Measurements from ENCODE around the gene SLC25A21.
"Not testable (repeated sequence)": the region's sequence is repeated elsewhere in the genome, so short reads cannot be mapped to it uniquely, and the experiment has no call there.

Gene SLC25A21

DNA sequence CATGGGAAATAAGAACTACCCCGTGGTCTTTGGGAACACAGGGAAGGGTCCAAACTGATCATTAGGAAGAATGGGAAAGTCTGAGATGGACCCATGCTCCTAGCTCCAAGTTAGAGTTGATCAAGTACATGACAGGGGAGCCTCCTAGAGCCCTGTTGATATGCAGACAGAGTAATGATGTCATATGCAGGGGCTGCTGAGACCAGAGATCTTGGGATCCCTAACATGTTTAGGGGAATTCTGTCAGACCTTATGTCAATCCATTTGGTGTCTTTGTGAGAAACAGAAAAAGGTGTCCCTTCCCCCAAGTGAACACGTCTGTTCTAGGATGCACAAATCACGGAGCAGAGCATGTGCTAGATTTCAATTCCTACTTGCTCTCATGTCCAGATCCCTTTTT is 6.6 kb downstream of the SLC25A21 start:
- no peaks in the 10 kb centered on the region for H3K27me3 ChIP-seq (ENCODE audit: control insufficient read depth, low read length)
- no peak overlapping the region for H3K4me2 ChIP-seq (ENCODE audit: low read length)
- no peak overlapping the region for H3K27ac ChIP-seq (ENCODE audit: low read depth, low read length)
- H3K79me2 ChIP-seq (ENCODE audit: control insufficient read depth, low read length), result no peaks in the 10 kb centered on the region
- TF ChIP-seq, protein P1, sequence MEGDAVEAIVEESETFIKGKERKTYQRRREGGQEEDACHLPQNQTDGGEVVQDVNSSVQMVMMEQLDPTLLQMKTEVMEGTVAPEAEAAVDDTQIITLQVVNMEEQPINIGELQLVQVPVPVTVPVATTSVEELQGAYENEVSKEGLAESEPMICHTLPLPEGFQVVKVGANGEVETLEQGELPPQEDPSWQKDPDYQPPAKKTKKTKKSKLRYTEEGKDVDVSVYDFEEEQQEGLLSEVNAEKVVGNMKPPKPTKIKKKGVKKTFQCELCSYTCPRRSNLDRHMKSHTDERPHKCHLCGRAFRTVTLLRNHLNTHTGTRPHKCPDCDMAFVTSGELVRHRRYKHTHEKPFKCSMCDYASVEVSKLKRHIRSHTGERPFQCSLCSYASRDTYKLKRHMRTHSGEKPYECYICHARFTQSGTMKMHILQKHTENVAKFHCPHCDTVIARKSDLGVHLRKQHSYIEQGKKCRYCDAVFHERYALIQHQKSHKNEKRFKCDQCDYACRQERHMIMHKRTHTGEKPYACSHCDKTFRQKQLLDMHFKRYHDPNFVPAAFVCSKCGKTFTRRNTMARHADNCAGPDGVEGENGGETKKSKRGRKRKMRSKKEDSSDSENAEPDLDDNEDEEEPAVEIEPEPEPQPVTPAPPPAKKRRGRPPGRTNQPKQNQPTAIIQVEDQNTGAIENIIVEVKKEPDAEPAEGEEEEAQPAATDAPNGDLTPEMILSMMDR (IDR thresholded peaks at IDR 0.05; ENCODE audit: low read depth, low read length, poor library complexity, severe bottlenecking), result no peak
- TF ChIP-seq EZH2phosphoT487 (IDR thresholded peaks at IDR 0.05; ENCODE audit: borderline replicate concordance, low read length), result no peak
- no peaks in the 10 kb centered on the region for H3F3A ChIP-seq (ENCODE audit: control insufficient read depth, insufficient read depth)
- no peaks in the 10 kb centered on the region for H3K36me3 ChIP-seq (ENCODE audit: control insufficient read depth, low read length)
- no peak overlapping the region for H3K4me3 ChIP-seq (ENCODE audit: low read length)
- no peaks in the 10 kb centered on the region for H3K4me1 ChIP-seq (ENCODE audit: control insufficient read depth, low read length)
- H4K20me1 ChIP-seq (ENCODE audit: control insufficient read depth, insufficient read depth, low read depth, low read length), result no peaks in the 10 kb centered on the region
- H3K9me3 ChIP-seq (ENCODE audit: control insufficient read depth, insufficient read depth, low read length), result no peaks in the 10 kb centered on the region
- H3K9me2 ChIP-seq (replicated peaks; ENCODE audit: control insufficient read depth, low read length), result no peaks in the 10 kb centered on the region

DNA sequence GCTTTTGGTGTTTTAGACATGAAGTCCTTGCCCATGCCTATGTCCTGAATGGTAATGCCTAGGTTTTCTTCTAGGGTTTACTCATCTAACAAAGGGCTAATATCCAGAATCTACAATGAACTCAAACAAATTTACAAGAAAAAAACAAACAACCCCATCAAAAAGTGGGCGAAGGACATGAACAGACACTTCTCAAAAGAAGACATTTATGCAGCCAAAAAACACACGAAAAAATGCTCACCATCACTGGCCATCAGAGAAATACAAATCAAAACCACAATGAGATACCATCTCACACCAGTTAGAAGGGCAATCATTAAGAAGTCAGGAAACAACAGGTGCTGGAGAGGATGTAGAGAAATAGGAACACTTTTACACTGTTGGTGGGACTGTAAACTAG is 10.1 kb downstream of the SLC25A21 start:
- H3K79me2 ChIP-seq (ENCODE audit: control insufficient read depth, low read length), result not testable (repeated sequence)

DNA sequence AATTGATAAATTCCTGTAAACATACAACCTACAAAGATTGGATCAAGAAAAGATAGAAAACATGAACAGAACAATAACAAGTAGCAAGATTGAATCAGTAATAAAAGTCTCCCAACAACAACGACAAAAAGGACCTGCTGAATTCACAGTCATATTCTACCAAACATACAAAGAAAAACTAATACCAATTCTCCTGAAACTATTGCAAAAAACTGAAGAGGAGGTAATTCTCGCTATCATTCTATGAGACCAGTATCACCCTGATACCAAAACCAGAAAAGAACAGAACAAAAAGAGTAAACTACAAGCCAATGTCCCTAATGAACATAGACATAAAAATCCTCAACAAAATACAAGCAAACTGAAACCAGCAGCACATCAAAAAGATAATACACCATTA is 14.4 kb downstream of the SLC25A21 start:
- Histone ChIP-seq H3K27me3 (ENCODE audit: control insufficient read depth, low read length) (no peaks in the 10 kb centered on the region), H3K36me3 (ENCODE audit: control insufficient read depth, low read length) (no peaks in the 10 kb centered on the region), H3F3A (ENCODE audit: control insufficient read depth, insufficient read depth) (no peaks in the 10 kb centered on the region), H3K79me2 (ENCODE audit: control insufficient read depth, low read length) (no peaks in the 10 kb centered on the region), H3K9me2 (replicated peaks; ENCODE audit: control insufficient read depth, low read length) (no peaks in the 10 kb centered on the region; the same call in 1 of the 2 replicates), H4K20me1 (ENCODE audit: control insufficient read depth, insufficient read depth, low read depth, low read length) (no peaks in the 10 kb centered on the region), H3K4me2 (ENCODE audit: low read length) (no peak overlapping the region), H3K27ac (ENCODE audit: low read depth, low read length) (no peak overlapping the region), H3K9me3 (ENCODE audit: control insufficient read depth, insufficient read depth, low read length) (no peaks in the 10 kb centered on the region), H3K4me3 (ENCODE audit: low read length) (no peak overlapping the region), H3K4me1 (ENCODE audit: control insufficient read depth, low read length) (no peaks in the 10 kb centered on the region)
- TF ChIP-seq EZH2phosphoT487 (IDR thresholded peaks at IDR 0.05; ENCODE audit: borderline replicate concordance, low read length), result no peak
- TF ChIP-seq, protein P1 (IDR thresholded peaks at IDR 0.05; ENCODE audit: low read depth, low read length, poor library complexity, severe bottlenecking), result no peak

More for the DNA sequence above, 10.1 kb downstream of the SLC25A21 start:
- H3F3A ChIP-seq (ENCODE audit: control insufficient read depth, insufficient read depth); H3K36me3 ChIP-seq (ENCODE audit: control insufficient read depth, low read length); H3K4me2 ChIP-seq (ENCODE audit: low read length); H3K4me1 ChIP-seq (ENCODE audit: control insufficient read depth, low read length); H4K20me1 ChIP-seq (ENCODE audit: control insufficient read depth, insufficient read depth, low read depth, low read length); H3K27me3 ChIP-seq (ENCODE audit: control insufficient read depth, low read length); H3K4me3 ChIP-seq (ENCODE audit: low read length); H3K27ac ChIP-seq (ENCODE audit: low read depth, low read length); H3K9me3 ChIP-seq (ENCODE audit: control insufficient read depth, insufficient read depth, low read length); H3K9me2 ChIP-seq (replicated peaks; ENCODE audit: control insufficient read depth, low read length): not testable (repeated sequence)

DNA sequence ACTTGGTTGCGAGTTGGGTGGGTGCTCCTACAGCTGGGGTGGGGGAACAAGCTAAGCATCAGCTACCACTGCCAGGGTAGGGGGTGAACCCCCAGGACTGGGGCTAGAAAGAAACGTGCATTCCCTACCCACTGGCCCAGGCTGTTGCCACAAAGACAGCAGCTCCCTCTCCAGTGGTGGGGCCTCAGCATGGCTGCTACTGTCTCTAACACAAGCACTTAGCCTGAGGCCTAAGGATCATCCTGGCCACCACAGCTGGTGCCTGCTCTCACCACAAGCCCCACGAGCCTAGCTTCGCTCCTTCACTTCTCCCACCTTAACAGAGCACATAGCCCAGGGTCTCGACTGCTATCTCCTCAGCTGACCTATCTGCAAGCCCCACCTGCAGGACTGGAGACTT is 18.9 kb downstream of the SLC25A21 start:
- H3K4me2 ChIP-seq (ENCODE audit: low read length), result no peak overlapping the region
- H3K27me3 ChIP-seq (ENCODE audit: control insufficient read depth, low read length), result no peaks in the 10 kb centered on the region
- no peak overlapping the region for H3K4me3 ChIP-seq (ENCODE audit: low read length)
- no peak for TF ChIP-seq EZH2phosphoT487 (IDR thresholded peaks at IDR 0.05; ENCODE audit: borderline replicate concordance, low read length)
- TF ChIP-seq, protein P1 (IDR thresholded peaks at IDR 0.05; ENCODE audit: low read depth, low read length, poor library complexity, severe bottlenecking), result no peak
- no peaks in the 10 kb centered on the region for H4K20me1 ChIP-seq (ENCODE audit: control insufficient read depth, insufficient read depth, low read depth, low read length)
- no peaks in the 10 kb centered on the region for H3K79me2 ChIP-seq (ENCODE audit: control insufficient read depth, low read length)
- H3K36me3 ChIP-seq (ENCODE audit: control insufficient read depth, low read length), result no peaks in the 10 kb centered on the region
- H3K9me2 ChIP-seq (replicated peaks; ENCODE audit: control insufficient read depth, low read length), result no peaks in the 10 kb centered on the region; the same call in 1 of the 2 replicates
- H3F3A ChIP-seq (ENCODE audit: control insufficient read depth, insufficient read depth), result no peaks in the 10 kb centered on the region
- H3K9me3 ChIP-seq (ENCODE audit: control insufficient read depth, insufficient read depth, low read length), result no peaks in the 10 kb centered on the region
- H3K27ac ChIP-seq (ENCODE audit: low read depth, low read length), result no peak overlapping the region
- no peaks in the 10 kb centered on the region for H3K4me1 ChIP-seq (ENCODE audit: control insufficient read depth, low read length)

All from DOHH2 (cell line).